ENCODE data around the gene UBL7. TPM values are rescaled to one million over a fixed set of nuclear protein-coding genes. Genes with fewer than 3 reads are reported as not detected.

Gene UBL7, protein sequence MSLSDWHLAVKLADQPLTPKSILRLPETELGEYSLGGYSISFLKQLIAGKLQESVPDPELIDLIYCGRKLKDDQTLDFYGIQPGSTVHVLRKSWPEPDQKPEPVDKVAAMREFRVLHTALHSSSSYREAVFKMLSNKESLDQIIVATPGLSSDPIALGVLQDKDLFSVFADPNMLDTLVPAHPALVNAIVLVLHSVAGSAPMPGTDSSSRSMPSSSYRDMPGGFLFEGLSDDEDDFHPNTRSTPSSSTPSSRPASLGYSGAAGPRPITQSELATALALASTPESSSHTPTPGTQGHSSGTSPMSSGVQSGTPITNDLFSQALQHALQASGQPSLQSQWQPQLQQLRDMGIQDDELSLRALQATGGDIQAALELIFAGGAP
- total RNA-seq (2014; rRNA removed; shearing (Covaris generic)) (70.4 and 74.2 TPM in 2 replicates), polyA plus RNA-seq (2016; fragmentation: Nextera tagmentation; extraction: Ambion mirVana) (78.6 and 79.1 TPM in 2 replicates)

DNA sequence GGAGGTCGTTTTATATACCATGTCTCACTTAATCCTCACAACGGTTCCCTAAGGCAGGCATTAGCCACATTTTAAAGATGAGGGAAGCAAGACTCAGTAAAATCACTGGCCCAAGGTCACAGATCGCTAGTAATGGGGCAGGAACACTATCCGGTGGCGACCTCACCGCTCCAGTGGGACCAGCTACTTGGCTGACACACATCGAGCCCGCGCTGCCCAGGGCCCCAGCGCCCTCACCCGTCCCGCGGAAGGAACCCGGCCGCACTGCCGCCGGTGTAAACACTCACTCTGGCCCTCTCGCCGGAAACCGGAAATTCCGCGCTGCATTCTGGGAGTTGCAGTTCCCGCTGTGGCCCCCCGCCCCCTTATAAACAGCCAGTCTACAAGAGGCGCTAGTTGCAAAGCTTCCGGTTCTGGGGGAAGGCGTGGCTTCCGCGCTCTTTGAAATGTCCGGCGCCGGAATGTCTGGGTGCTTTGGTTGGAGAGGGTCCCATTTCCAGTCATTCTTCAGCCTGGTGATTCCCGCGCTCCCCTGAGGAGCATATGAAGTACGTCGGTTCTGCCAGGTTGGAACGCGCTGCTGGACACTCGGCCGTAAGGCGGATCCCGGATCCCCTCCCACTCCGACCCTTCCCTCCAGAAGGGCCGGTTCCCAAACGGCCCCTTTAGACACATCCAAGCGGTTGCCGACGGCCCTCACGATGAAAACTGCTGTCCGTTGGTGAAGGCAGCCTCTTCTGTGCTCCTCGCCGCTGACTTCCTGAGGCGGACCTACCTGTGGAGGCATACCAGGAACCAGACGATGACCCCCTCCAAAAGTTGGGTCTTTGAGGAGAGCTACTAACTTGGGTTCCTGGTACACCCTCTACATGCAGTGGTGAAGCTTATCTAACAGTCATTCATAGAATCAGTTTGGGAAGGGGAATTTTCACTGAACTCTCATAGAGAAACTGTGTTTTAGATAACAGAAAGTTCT is at the start of gene UBL7:
TSS of gene UBL7 (minus strand) at position 290 of the 976 bp plus-strand sequence. CDS start 2,293 bp downstream, outside the sequence.
- no peak for TF ChIP-seq EZH2 (IDR thresholded peaks at IDR 0.05; ENCODE audit: insufficient read depth, poor library complexity, severe bottlenecking)
- no peak for TF ChIP-seq EZH2phosphoT487 (IDR thresholded peaks at IDR 0.05; ENCODE audit: insufficient read depth, low read depth)
- 1 to 2% methylated on average over 53 to 54 of the region's 54 CpGs for WGBS, 2 experiments (ENCODE audit: low coverage in 1 of 2, low lambda C conversion rate in 2 of 2, missing lambda C conversion rate in 2 of 2)
- in situ Hi-C loops (cut with MboI), result no loop called here

GRCh38 chr15:74506515-74506840 is 45.5 kb upstream of the UBL7 start:
- no peaks in the 10 kb centered on the region for H3K9me2 ChIP-seq (ENCODE audit: insufficient read depth)
- no peaks in the 10 kb centered on the region for H3K36me3 ChIP-seq (ENCODE audit: low read depth)
- no peak overlapping the region for H3K4me3 ChIP-seq
- no peak overlapping the region for H3K9ac ChIP-seq
- H3K4me2 ChIP-seq (ENCODE audit: unreplicated experiment), result no peak overlapping the region
- no peaks in the 10 kb centered on the region for H3K27me3 ChIP-seq (replicated peaks; ENCODE audit: insufficient read depth)
- in situ Hi-C loops (cut with MboI), result no loop called here
- no peak for TF ChIP-seq EZH2 (IDR thresholded peaks at IDR 0.05; ENCODE audit: insufficient read depth, poor library complexity, severe bottlenecking)
- no peak for TF ChIP-seq EZH2phosphoT487 (IDR thresholded peaks at IDR 0.05; ENCODE audit: insufficient read depth, low read depth)
- peaks cover 8% of the 10 kb centered on the region; the same call in 1 of the 2 replicates for H3K4me1 ChIP-seq (ENCODE audit: insufficient read depth)
- no peak overlapping the region for H3K27ac ChIP-seq
- no peaks in the 10 kb centered on the region for H3K79me2 ChIP-seq (ENCODE audit: insufficient read depth)
- no peaks in the 10 kb centered on the region for H3F3A ChIP-seq (ENCODE audit: insufficient read depth)
- no peaks in the 10 kb centered on the region for H4K20me1 ChIP-seq (ENCODE audit: insufficient read depth)
- DNase-seq, result no peak
- no peaks in the 10 kb centered on the region for H3K9me3 ChIP-seq (ENCODE audit: low read depth)
- H2AFZ ChIP-seq, result no peak overlapping the region
- WGBS, 2 experiments (ENCODE audit: low coverage in 1 of 2, low lambda C conversion rate in 2 of 2, missing lambda C conversion rate in 2 of 2), result 86% methylated on average over 4 of the region's 4 CpGs

More for the DNA sequence above, at the start of gene UBL7:
- Histone ChIP-seq H3K4me1 (ENCODE audit: insufficient read depth) (0 out of 2 replicates have a peak, but pooled peaks cover 4% of the 10 kb centered on the region), H3K4me2 (ENCODE audit: unreplicated experiment) (peak within 1 kb of the TSS; percentile 97), H3K79me2 (ENCODE audit: insufficient read depth) (peaks cover 33% of the 10 kb centered on the region), H3K9me3 (ENCODE audit: low read depth) (no peaks in the 10 kb centered on the region), H3K4me3 (peak within 1 kb of the TSS; percentile 83), H3K27me3 (replicated peaks; ENCODE audit: insufficient read depth) (no peaks in the 10 kb centered on the region), H3K36me3 (ENCODE audit: low read depth) (peaks cover 5% of the 10 kb centered on the region; the same call in 1 of the 2 replicates), H3K9me2 (ENCODE audit: insufficient read depth) (no peaks in the 10 kb centered on the region), H3F3A (ENCODE audit: insufficient read depth) (peaks cover 4% of the 10 kb centered on the region; the same call in 1 of the 2 replicates), H4K20me1 (ENCODE audit: insufficient read depth) (no peaks in the 10 kb centered on the region), H3K9ac (peak within 1 kb of the TSS; percentile 86), H3K27ac (peak within 1 kb of the TSS; percentile 79), H2AFZ (peak within 1 kb of the TSS; percentile 95)
- peak; percentile 99 for DNase-seq

DNA sequence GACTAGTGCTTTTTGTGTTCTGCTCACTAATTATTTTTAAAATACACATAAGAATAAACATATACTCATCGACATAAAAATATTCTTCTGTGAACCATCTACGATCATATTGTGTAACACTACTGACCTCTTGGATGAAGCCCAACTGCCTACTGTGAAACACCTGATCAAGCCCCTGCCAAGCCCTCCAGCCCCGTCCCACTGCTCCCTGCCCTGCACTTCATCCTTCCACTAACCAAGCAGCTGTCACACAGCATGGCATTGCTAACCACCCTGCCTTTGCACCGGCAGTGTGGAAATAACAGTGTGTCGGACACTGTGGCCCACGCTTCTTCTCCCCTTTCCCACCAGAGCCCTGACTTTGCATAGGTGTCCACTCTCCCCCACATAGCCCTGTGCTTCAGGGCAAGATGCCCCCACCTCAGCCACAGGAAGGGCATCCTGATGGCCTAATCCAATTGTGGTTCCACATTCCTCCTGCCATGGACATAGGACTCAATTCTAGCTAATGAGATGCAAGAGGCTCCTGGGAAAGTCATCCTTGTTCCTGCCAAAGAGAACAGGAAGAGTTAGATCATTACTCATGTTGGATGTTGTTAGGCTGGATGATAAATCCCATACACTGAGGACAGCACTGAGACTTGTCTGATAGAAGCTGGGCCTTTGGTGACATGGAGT is 45.0 kb upstream of the UBL7 start:
- no peak for TF ChIP-seq EZH2phosphoT487 (IDR thresholded peaks at IDR 0.05; ENCODE audit: insufficient read depth, low read depth)
- no peak for TF ChIP-seq EZH2 (IDR thresholded peaks at IDR 0.05; ENCODE audit: insufficient read depth, poor library complexity, severe bottlenecking)
- Histone ChIP-seq H3K27ac (no peak overlapping the region), H3K27me3 (replicated peaks; ENCODE audit: insufficient read depth) (no peaks in the 10 kb centered on the region), H3K9me3 (ENCODE audit: low read depth) (no peaks in the 10 kb centered on the region), H3F3A (ENCODE audit: insufficient read depth) (no peaks in the 10 kb centered on the region), H3K79me2 (ENCODE audit: insufficient read depth) (no peaks in the 10 kb centered on the region), H3K36me3 (ENCODE audit: low read depth) (no peaks in the 10 kb centered on the region), H3K4me2 (ENCODE audit: unreplicated experiment) (no peak overlapping the region), H4K20me1 (ENCODE audit: insufficient read depth) (no peaks in the 10 kb centered on the region), H3K9me2 (ENCODE audit: insufficient read depth) (no peaks in the 10 kb centered on the region), H2AFZ (no peak overlapping the region), H3K9ac (no peak overlapping the region), H3K4me3 (no peak overlapping the region), H3K4me1 (ENCODE audit: insufficient read depth) (peaks cover 8% of the 10 kb centered on the region; the same call in 1 of the 2 replicates)
- 98 to 100% methylated on average over 6 of the region's 6 CpGs for WGBS, 2 experiments (ENCODE audit: low coverage in 1 of 2, low lambda C conversion rate in 2 of 2, missing lambda C conversion rate in 2 of 2)
- peak; percentile 67 for DNase-seq
- in situ Hi-C loops (cut with MboI), result no loop called here

GRCh38 chr15:74504836-74505235 is 43.9 kb upstream of the UBL7 start:
- H2AFZ ChIP-seq, result no peak overlapping the region
- H3K9me3 ChIP-seq (ENCODE audit: low read depth), result no peaks in the 10 kb centered on the region
- no peaks in the 10 kb centered on the region for H3F3A ChIP-seq (ENCODE audit: insufficient read depth)
- peaks cover 8% of the 10 kb centered on the region; the same call in 1 of the 2 replicates for H3K4me1 ChIP-seq (ENCODE audit: insufficient read depth)
- H4K20me1 ChIP-seq (ENCODE audit: insufficient read depth), result no peaks in the 10 kb centered on the region
- DNase-seq, result no peak
- H3K4me2 ChIP-seq (ENCODE audit: unreplicated experiment), result no peak overlapping the region
- in situ Hi-C loops (cut with MboI), result no loop called here
- no peak overlapping the region for H3K27ac ChIP-seq
- no peaks in the 10 kb centered on the region for H3K79me2 ChIP-seq (ENCODE audit: insufficient read depth)
- H3K4me3 ChIP-seq, result no peak overlapping the region
- TF ChIP-seq EZH2 (IDR thresholded peaks at IDR 0.05; ENCODE audit: insufficient read depth, poor library complexity, severe bottlenecking), result no peak
- no peak for TF ChIP-seq EZH2phosphoT487 (IDR thresholded peaks at IDR 0.05; ENCODE audit: insufficient read depth, low read depth)
- H3K27me3 ChIP-seq (replicated peaks; ENCODE audit: insufficient read depth), result no peaks in the 10 kb centered on the region
- H3K36me3 ChIP-seq (ENCODE audit: low read depth), result no peaks in the 10 kb centered on the region
- no peak overlapping the region for H3K9ac ChIP-seq
- H3K9me2 ChIP-seq (ENCODE audit: insufficient read depth), result no peaks in the 10 kb centered on the region
- WGBS, 2 experiments (ENCODE audit: low coverage in 1 of 2, low lambda C conversion rate in 2 of 2, missing lambda C conversion rate in 2 of 2), result 94 to 100% methylated on average over 4 of the region's 4 CpGs

Data from GM23248 (cell line).